Activated CD4-positive, alpha-beta memory T cell treated with anti-CD3 and anti-CD28 coated beads, Interleukin-2, amount 10 ng/mL, durations not matched to agents 7 days and 5 days (primary cell): ENCODE results near the gene ADPRHL1. TPM values are rescaled to one million over a fixed set of nuclear protein-coding genes. Genes with fewer than 3 reads are reported as not detected.

Experiments
- CTCF ChIA-PET: fragments of 350-600 bp; sonication (Branson Sonifier 250); formaldehyde crosslinking; loops from one replicate; lab custom pipeline; 2021; ENCODE audit warnings: antibody characterized with exemption, inconsistent platforms; lab: Charles Lee
- POLR2A ChIA-PET: fragments of 350-600 bp; sonication (Branson Sonifier 250); formaldehyde crosslinking; loops from one replicate; lab custom pipeline; 2021; ENCODE audit warnings: antibody characterized with exemption; lab: Charles Lee
- DNase-seq: peaks from one replicate; pipeline ENCODE4 v3.0.0-alpha.2; 2020
- H3K27ac Mint-ChIP-seq: one replicate; pipeline ENCODE4 v1.8.0; 2021; ENCODE audit warnings: mild to moderate bottlenecking, mixed read lengths
- H3K27me3 Mint-ChIP-seq: one replicate; pipeline ENCODE4 v1.8.0; 2021; ENCODE audit warnings: mixed read lengths
- H3K36me3 Mint-ChIP-seq: one replicate; pipeline ENCODE4 v1.8.0; 2021; ENCODE audit warnings: low read depth, mixed read lengths
- H3K4me1 Mint-ChIP-seq: one replicate; pipeline ENCODE4 v1.8.0; 2021; ENCODE audit warnings: mixed read lengths
- H3K4me3 Mint-ChIP-seq: one replicate; pipeline ENCODE4 v1.8.0; 2021; ENCODE audit warnings: mild to moderate bottlenecking, mixed read lengths
- H3K9me3 Mint-ChIP-seq: one replicate; pipeline ENCODE4 v1.8.0; 2021; ENCODE audit warnings: mixed read lengths
- total RNA-seq, 2 experiments: library from RNA; stranded (reverse); gene quantifications; one replicate each; pipeline ENCODE4 v1.2.3, GENCODE V29; 2021

The ADPRHL1 gene
- total RNA-seq, 2 experiments from 2014 or later, result 0.71 to 0.75 TPM

DNA sequence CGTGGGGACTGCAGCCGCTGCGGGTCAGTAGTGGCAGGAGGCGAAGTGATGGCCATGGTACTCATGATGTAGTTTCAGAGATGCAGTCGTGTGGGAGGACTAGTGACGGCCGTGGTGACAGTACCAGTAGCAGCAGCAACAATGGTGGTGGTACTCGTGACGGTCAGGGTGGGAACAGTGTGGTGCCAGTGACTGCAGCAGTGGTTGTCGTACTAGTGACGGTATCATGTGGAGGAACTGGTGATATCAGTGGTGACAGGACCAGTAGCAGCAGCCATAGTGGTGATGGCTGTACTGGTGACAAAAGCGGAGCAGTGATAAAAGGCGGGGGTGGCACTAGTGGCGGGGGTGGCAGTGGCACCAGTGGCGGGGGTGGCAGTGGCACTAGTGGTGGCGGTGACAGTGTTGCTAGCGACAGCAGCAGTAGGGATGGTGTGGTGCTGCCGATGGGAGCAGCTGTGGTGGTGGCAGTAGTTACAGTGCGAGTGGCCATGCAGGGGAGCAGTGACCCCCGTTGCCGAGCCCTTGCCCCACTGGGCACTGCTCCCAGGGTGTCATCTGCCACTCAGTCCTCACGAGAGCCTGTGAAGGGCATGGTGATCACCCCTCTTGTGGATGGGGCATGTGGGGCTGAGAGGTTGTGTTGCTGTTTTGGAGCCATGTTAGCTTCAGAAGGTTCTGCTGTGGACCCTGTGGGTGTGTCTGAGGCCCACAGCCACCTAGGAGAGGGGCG, 22.7 kb downstream of the ADPRHL1 start:
- ChIA-PET CTCF (no interaction called here), POLR2A (no interaction called here)
- H3K27me3 Mint-ChIP-seq, result no peaks in the 10 kb centered on the region
- no peak for DNase-seq
- no peaks in the 10 kb centered on the region for H3K36me3 Mint-ChIP-seq
- no peak overlapping the region for H3K4me3 Mint-ChIP-seq
- H3K27ac Mint-ChIP-seq, result no peak overlapping the region
- H3K9me3 Mint-ChIP-seq, result no peaks in the 10 kb centered on the region
- no peaks in the 10 kb centered on the region for H3K4me1 Mint-ChIP-seq

DNA sequence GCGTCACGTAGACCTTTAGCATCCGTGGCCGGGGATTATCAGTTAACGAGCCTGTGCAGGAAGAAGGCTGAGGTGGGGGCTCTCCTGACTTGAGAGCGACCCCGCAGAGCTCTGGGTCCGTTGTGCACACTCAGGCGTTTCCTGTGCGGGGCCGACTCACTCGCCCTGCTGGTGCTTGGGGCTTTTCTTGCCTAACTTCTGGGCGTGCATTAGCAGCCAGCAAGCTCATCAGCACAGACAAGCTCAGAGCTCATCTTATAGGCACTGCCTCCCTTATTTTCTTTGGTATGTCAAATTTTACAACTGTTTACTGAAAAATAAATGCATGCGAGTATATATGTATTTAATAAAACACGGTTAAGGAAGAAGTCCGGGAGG, 23.7 kb downstream of the ADPRHL1 start:
- Mint-ChIP-seq H3K4me1 (no peaks in the 10 kb centered on the region), H3K36me3 (no peaks in the 10 kb centered on the region), H3K9me3 (no peaks in the 10 kb centered on the region), H3K27me3 (no peaks in the 10 kb centered on the region), H3K4me3 (no peak overlapping the region), H3K27ac (no peak overlapping the region)
- DNase-seq, result no peak
- POLR2A ChIA-PET, result no interaction called here
- CTCF ChIA-PET, result no interaction called here

DNA sequence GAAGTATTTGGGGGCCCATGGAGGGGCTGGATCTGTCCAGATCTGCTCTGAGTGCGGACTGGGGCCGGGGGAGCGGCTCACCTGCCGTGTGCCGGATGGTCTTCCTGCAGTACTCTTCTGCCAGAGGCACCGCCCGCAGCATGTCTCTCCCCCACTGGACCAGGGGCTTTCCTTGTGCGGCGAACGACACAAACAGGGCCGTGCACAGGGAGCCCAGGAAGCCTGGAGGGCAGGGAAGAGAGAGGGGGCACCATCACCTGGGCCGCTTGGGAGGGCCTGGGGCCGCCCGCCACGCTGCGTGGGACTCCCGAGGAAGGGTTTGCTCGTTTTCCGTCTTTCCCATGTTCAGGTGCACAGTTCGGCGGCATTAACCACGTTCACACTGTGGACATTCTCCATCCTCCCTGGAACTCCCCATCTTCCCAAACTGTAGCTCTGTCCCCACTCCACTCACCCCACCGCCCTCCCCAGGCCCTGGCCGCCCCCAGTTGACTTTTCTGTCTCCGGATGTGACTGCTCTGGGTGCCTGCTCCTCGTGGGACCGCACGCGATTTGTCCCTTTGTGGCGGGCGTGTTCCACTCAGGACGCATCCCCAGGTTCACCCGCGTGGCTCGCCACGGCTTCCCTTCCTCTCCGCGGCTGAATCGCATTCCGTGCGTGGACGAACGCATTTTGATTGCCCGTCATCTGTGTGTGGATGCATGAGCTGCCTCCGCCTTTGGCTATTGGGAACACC, 24.2 kb downstream of the ADPRHL1 start:
- no peaks in the 10 kb centered on the region for H3K4me1 Mint-ChIP-seq
- DNase-seq, result no peak
- CTCF ChIA-PET, result no interaction called here

GRCh38 chr13:113428469-113428865, 24.8 kb downstream of the ADPRHL1 start:
- Mint-ChIP-seq H3K27me3 (no peaks in the 10 kb centered on the region), H3K9me3 (no peaks in the 10 kb centered on the region), H3K4me3 (no peak overlapping the region), H3K27ac (no peak overlapping the region), H3K4me1 (no peaks in the 10 kb centered on the region), H3K36me3 (no peaks in the 10 kb centered on the region)
- ChIA-PET POLR2A (no interaction called here), CTCF (no interaction called here)
- no peak for DNase-seq

More for the DNA sequence above, 24.2 kb downstream of the ADPRHL1 start:
- no peaks in the 10 kb centered on the region for H3K36me3 Mint-ChIP-seq
- H3K27me3 Mint-ChIP-seq, result no peaks in the 10 kb centered on the region
- H3K4me3 Mint-ChIP-seq, result no peak overlapping the region
- H3K27ac Mint-ChIP-seq, result no peak overlapping the region
- POLR2A ChIA-PET, result no interaction called here
- H3K9me3 Mint-ChIP-seq, result no peaks in the 10 kb centered on the region

GRCh38 chr13:113427562-113428468, 25.5 kb downstream of the ADPRHL1 start:
- Mint-ChIP-seq H3K27me3 (no peaks in the 10 kb centered on the region), H3K36me3 (no peaks in the 10 kb centered on the region), H3K9me3 (no peaks in the 10 kb centered on the region), H3K27ac (no peak overlapping the region), H3K4me1 (no peaks in the 10 kb centered on the region), H3K4me3 (no peak overlapping the region)
- no peak for DNase-seq
- ChIA-PET CTCF (no interaction called here), POLR2A (no interaction called here)

DNA sequence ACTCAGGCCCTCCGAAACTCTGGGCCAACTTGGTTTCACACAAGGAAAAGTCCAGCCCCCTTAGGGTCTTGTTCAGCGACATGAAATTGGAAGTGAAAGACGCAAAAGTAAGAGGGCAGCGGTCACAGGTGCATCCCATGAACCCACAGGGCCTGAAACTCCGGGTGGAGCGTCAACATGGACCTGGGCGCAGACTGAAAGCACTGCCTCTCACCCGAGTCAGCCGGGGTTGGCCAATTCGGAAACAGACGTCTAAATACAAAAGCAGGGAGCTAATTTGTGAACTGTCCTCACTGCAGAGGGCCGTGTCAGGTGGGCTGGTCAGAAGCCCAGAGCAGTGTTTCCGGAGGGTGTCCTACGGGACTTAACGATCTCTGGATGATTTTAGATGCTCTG, 26.7 kb downstream of the ADPRHL1 start:
- no peaks in the 10 kb centered on the region for H3K9me3 Mint-ChIP-seq
- H3K36me3 Mint-ChIP-seq, result no peaks in the 10 kb centered on the region
- no peaks in the 10 kb centered on the region for H3K4me1 Mint-ChIP-seq
- H3K27ac Mint-ChIP-seq, result no peak overlapping the region
- H3K4me3 Mint-ChIP-seq, result no peak overlapping the region
- no peaks in the 10 kb centered on the region for H3K27me3 Mint-ChIP-seq
- no peak for DNase-seq
- ChIA-PET POLR2A (no interaction called here), CTCF (interaction anchor here (1.1 kb wide), 1 partner anchor 33 kb away, joined by 3 read pairs; no protein-coding TSS in a partner anchor)

GRCh38 chr13:113425941-113426590, 27.2 kb downstream of the ADPRHL1 start:
- H3K4me3 Mint-ChIP-seq, result no peak overlapping the region
- no peak overlapping the region for H3K27ac Mint-ChIP-seq
- no peaks in the 10 kb centered on the region for H3K36me3 Mint-ChIP-seq
- ChIA-PET CTCF (interaction anchor here (1.1 kb wide), 1 partner anchor 32 kb away, joined by 3 read pairs; no protein-coding TSS in a partner anchor), POLR2A (no interaction called here)
- no peaks in the 10 kb centered on the region for H3K9me3 Mint-ChIP-seq
- H3K27me3 Mint-ChIP-seq, result no peaks in the 10 kb centered on the region
- H3K4me1 Mint-ChIP-seq, result no peaks in the 10 kb centered on the region
- DNase-seq, result no peak

DNA sequence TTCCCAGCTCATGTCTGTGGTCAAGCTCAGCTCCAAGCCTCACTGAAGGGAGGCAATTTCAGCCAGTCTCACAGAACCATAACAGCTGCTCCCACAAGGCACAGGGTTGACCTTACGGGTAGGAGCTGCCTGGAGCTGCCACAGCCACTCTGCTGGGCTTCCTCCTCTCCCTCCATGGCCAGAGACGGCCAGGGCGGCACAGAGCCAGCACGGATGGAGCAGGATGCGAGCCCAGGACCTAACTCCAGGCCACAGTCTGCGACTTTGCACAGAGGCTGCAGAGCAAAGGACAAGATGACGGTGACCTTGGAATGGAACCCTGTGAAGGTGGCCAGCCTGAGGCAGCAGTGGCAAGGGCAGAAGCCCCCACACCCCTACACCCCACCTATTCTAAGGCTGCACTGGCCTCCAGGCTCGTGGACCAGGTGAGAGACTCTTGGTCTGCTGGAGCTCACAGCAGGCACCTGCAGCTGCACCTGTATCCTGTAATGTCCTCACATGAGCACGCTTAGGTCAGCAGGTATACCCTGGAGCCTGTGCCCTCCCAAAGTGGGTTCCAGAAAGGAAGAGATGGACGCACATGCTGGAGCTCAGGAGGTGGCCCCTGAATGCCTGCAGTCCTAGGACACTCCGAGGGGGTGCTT, 29.6 kb downstream of the ADPRHL1 start:
- CTCF ChIA-PET, result no interaction called here
- H3K36me3 Mint-ChIP-seq, result no peaks in the 10 kb centered on the region
- POLR2A ChIA-PET, result no interaction called here
- H3K9me3 Mint-ChIP-seq, result no peaks in the 10 kb centered on the region
- no peak overlapping the region for H3K27ac Mint-ChIP-seq
- H3K4me1 Mint-ChIP-seq, result no peaks in the 10 kb centered on the region
- H3K4me3 Mint-ChIP-seq, result no peak overlapping the region
- no peaks in the 10 kb centered on the region for H3K27me3 Mint-ChIP-seq
- no peak for DNase-seq

DNA sequence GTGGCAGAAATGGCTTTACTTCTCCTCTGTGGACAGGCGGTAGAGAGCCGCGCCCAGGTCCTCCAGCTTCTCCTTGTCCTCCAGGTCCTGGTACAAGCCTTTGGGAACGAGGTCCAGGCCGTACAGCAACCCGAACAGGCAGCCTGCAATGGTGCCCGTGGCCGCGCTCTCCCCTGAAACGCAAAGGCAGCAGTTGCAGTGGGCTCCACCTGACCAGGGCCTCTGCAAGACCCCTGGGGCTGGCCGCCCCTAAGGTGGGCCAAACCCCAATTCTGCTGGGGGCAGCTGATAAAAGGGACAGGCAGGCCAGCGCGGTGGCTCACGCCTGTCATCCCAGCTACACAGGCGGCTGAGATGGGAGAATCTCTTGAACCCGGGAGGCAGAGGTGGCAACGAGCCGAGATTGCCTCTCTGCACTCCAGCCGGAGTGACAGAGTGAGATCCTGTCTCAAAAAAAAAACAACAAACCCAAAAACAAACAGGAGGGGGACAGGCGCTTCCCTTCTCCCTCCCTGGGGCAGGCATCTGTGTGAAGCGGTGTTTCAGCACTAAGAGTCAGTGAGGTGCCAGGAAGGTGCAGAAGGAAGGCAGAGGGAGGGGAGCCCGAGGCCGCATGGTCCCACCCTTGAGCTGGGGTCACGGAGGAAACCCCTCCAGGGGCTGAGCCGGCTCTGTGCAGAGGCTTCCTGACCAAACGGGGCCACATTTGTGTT, 30.3 kb downstream of the ADPRHL1 start:
- Mint-ChIP-seq H3K36me3 (no peaks in the 10 kb centered on the region), H3K4me1 (no peaks in the 10 kb centered on the region), H3K27ac (no peak overlapping the region), H3K4me3 (no peak overlapping the region), H3K9me3 (no peaks in the 10 kb centered on the region), H3K27me3 (no peaks in the 10 kb centered on the region)
- CTCF ChIA-PET, result no interaction called here
- no peak for DNase-seq
- POLR2A ChIA-PET, result no interaction called here

DNA sequence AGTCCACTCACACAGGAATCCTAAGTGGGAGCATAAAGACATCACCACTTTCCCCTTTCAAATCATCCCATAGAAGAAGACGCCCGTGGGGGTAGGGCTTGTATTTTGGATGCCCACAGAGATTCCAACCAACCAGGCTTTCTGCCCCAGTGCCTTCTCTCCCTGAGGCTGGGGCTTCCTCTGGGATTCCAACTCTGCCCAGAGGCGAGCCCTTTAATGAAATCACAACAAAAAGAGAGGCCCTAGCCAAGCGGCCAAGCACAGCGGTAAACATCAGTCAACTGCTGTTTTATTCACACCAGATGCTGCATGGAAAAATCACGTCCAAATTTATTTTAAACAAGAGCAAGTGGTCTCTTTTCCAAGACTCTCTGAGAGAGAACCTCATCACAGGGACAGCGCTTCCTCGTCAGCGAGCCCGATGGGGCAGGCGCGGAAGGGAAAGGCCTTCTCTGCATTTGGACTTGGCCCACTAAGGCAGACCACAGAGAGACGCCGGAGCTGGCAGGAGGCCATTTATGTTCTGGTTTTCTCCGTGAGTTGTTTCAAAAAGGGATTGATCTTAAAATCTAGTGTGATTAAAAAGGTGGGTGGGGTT, 31.5 kb downstream of the ADPRHL1 start:
- Mint-ChIP-seq H3K4me1 (no peaks in the 10 kb centered on the region), H3K4me3 (no peak overlapping the region), H3K9me3 (no peaks in the 10 kb centered on the region), H3K36me3 (no peaks in the 10 kb centered on the region), H3K27ac (no peak overlapping the region), H3K27me3 (no peaks in the 10 kb centered on the region)
- POLR2A ChIA-PET, result no interaction called here
- DNase-seq, result no peak
- CTCF ChIA-PET, result no interaction called here

DNA sequence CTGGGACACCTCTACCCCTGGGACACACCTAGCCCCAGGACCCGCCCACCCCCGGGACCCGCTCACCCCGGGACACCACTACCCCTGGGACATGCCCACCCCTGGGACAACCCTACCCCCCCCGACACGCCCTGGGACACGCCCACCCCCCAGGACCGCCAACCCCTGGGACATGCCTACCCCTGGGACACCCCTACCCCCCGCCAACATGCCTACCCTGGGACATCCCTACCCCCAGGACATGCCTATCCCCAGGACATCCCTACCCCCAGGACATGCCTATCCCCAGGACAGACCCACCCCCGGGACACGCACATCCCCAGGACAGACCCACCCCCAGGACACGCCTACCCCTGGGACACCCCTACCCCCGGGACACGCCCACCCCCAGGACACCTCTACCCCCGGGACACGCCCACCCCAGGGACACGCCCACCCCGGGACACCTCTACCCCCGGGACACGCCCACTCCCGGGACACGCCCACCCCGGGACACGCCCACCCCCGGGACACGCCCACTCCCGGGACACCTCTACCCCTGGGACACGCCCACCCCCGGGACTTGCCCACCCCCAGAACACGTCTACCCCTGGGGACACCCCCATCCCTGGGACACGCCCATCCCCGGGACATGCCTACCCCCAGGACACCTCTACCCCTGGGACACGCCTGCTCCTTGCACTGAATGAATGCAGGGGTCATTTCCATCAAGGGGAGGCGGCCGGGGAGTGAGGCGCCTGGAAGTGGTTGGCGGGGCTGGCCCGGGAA, 32.3 kb downstream of the ADPRHL1 start:
- DNase-seq, result no peak
- no peaks in the 10 kb centered on the region for H3K9me3 Mint-ChIP-seq
- H3K27ac Mint-ChIP-seq, result no peak overlapping the region
- ChIA-PET POLR2A (no interaction called here), CTCF (no interaction called here)
- no peaks in the 10 kb centered on the region for H3K36me3 Mint-ChIP-seq
- H3K4me1 Mint-ChIP-seq, result no peaks in the 10 kb centered on the region
- H3K4me3 Mint-ChIP-seq, result no peak overlapping the region
- no peaks in the 10 kb centered on the region for H3K27me3 Mint-ChIP-seq
